HL-60 (cell line): ENCODE data around the gene DOK6.

Experiments used
- GABPA ChIP-seq: IDR thresholded peaks from 2 replicates; pipeline ENCODE4 v1.6.1; 2012; ENCODE audit warnings: low read depth
- TF ChIP-seq, protein P1 (sequence below): IDR thresholded peaks from one replicate; pipeline ENCODE4 v1.5.1; 2011; ENCODE audit warnings: low read length, control low read depth, inconsistent platforms; ENCODE audit not compliant: insufficient read depth

DNA sequence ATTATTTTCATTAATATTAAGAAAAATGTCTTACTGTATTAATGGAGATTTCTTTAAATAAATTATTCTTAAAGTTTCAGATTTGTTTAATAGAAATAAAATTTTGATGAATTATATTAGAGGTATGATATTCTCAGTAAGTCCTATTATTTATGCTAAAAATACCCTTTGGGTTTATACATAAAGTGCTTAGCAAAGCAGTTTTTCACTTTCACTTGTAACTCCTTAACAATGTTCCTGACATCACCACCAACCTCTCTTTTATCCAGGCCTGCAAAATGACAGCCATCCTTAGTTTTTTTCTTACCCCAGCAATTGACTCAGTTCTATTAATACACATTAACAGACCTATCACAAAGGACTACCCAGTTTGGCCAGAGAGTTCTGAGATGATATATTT is 376.6 kb downstream of the DOK6 start:
- TF ChIP-seq, protein P1, sequence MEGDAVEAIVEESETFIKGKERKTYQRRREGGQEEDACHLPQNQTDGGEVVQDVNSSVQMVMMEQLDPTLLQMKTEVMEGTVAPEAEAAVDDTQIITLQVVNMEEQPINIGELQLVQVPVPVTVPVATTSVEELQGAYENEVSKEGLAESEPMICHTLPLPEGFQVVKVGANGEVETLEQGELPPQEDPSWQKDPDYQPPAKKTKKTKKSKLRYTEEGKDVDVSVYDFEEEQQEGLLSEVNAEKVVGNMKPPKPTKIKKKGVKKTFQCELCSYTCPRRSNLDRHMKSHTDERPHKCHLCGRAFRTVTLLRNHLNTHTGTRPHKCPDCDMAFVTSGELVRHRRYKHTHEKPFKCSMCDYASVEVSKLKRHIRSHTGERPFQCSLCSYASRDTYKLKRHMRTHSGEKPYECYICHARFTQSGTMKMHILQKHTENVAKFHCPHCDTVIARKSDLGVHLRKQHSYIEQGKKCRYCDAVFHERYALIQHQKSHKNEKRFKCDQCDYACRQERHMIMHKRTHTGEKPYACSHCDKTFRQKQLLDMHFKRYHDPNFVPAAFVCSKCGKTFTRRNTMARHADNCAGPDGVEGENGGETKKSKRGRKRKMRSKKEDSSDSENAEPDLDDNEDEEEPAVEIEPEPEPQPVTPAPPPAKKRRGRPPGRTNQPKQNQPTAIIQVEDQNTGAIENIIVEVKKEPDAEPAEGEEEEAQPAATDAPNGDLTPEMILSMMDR, result no peak
- no peak for TF ChIP-seq GABPA
